ENCODE measurements around the gene DHX40.

The DHX40 gene

GRCh38 chr17:59629174-59629573 lies 63.8 kb downstream of the DHX40 start:
- DNase-seq (ENCODE audit: low read depth): no peak

GRCh38 chr17:59631276-59631675 lies 65.9 kb downstream of the DHX40 start:
- DNase-seq (ENCODE audit: low read depth): no peak

- no peak for DNase-seq (ENCODE audit: low read depth)
Measured at GRCh38 chr17:59632398-59632797, 67.0 kb downstream of the DHX40 start.

- no peak for DNase-seq (ENCODE audit: low read depth)
Measured at GRCh38 chr17:59633658-59634359, 68.4 kb downstream of the DHX40 start.

GRCh38 chr17:59634632-59635541 lies 69.5 kb downstream of the DHX40 start:
- DNase-seq (ENCODE audit: low read depth): no peak

- DNase-seq (ENCODE audit: low read depth): no peak
Measured at GRCh38 chr17:59637611-59638310, 72.4 kb downstream of the DHX40 start.

- no peak for DNase-seq (ENCODE audit: low read depth)
Measured at GRCh38 chr17:59638553-59638952, 73.1 kb downstream of the DHX40 start.

GRCh38 chr17:59641799-59642484 lies 76.5 kb downstream of the DHX40 start:
- no peak for DNase-seq (ENCODE audit: low read depth)

GRCh38 chr17:59642565-59642964 lies 77.2 kb downstream of the DHX40 start:
- no peak for DNase-seq (ENCODE audit: low read depth)

GRCh38 chr17:59643159-59644140 lies 78.0 kb downstream of the DHX40 start:
- DNase-seq (ENCODE audit: low read depth): no peak

GRCh38 chr17:59647288-59647687 lies 81.9 kb downstream of the DHX40 start:
- DNase-seq (ENCODE audit: low read depth): no peak

GRCh38 chr17:59649886-59650285 lies 84.5 kb downstream of the DHX40 start:
- no peak for DNase-seq (ENCODE audit: low read depth)

- no peak for DNase-seq (ENCODE audit: low read depth)
Measured at GRCh38 chr17:59650642-59651041, 85.2 kb downstream of the DHX40 start.

GRCh38 chr17:59651346-59651745 lies 85.9 kb downstream of the DHX40 start:
- DNase-seq (ENCODE audit: low read depth): no peak

GRCh38 chr17:59652119-59652518 lies 86.7 kb downstream of the DHX40 start:
- DNase-seq (ENCODE audit: low read depth): peak; percentile 85

GRCh38 chr17:59656624-59657023 lies 91.2 kb downstream of the DHX40 start:
- peak; percentile 87 for DNase-seq (ENCODE audit: low read depth)

Data from stromal cell of bone marrow (primary cell).